Measurements from ENCODE around the gene ADAM11. TPM values are rescaled to one million over a fixed set of nuclear protein-coding genes. Genes with fewer than 3 reads are reported as not detected.

ADAM11 gene
- total and polyA plus RNA-seq, 2 donors from 2014 or later = 0.24 to 0.28 TPM

- no peaks in the 10 kb centered on the region for H3K9me3 ChIP-seq (ENCODE audit: control insufficient read depth in 2 of 3, insufficient read depth in 1 of 3, low read length in 3 of 3)
- H3K9ac ChIP-seq (ENCODE audit: low read length in 3 of 3) = no peak overlapping the region
- intact Hi-C loops (cut with DNase I) = no loop called here
- no peak overlapping the region for H3K4me3 ChIP-seq (ENCODE audit: low read length in 3 of 3)
- peak in 1 of 5 donors; percentile 41 for DNase-seq
- FAIRE-seq = no peak
- H3K27me3 ChIP-seq (ENCODE audit: control insufficient read depth, insufficient read depth, low read length) = no peaks in the 10 kb centered on the region
- H3K27ac ChIP-seq (ENCODE audit: low read depth in 2 of 2, low read length in 2 of 2) = peak overlapping the region in 1 of 2 donors; percentile 11
- no peaks in the 10 kb centered on the region for H3K36me3 ChIP-seq (ENCODE audit: control insufficient read depth in 2 of 3, insufficient read depth in 3 of 3, low read length in 3 of 3)
- H3K4me1 ChIP-seq (ENCODE audit: control insufficient read depth in 2 of 3, insufficient read depth in 2 of 3, low read depth in 1 of 3, low read length in 3 of 3) = peaks cover 0 to 8% (median 0%) of the 10 kb centered on the region in 3 donors
- TF ChIP-seq, protein P1, sequence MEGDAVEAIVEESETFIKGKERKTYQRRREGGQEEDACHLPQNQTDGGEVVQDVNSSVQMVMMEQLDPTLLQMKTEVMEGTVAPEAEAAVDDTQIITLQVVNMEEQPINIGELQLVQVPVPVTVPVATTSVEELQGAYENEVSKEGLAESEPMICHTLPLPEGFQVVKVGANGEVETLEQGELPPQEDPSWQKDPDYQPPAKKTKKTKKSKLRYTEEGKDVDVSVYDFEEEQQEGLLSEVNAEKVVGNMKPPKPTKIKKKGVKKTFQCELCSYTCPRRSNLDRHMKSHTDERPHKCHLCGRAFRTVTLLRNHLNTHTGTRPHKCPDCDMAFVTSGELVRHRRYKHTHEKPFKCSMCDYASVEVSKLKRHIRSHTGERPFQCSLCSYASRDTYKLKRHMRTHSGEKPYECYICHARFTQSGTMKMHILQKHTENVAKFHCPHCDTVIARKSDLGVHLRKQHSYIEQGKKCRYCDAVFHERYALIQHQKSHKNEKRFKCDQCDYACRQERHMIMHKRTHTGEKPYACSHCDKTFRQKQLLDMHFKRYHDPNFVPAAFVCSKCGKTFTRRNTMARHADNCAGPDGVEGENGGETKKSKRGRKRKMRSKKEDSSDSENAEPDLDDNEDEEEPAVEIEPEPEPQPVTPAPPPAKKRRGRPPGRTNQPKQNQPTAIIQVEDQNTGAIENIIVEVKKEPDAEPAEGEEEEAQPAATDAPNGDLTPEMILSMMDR (IDR thresholded peaks at IDR 0.05; ENCODE audit: borderline replicate concordance, extremely low read depth, insufficient read depth) = no peak
These were observed 23.6 kb downstream of the ADAM11 start for GRCh38 chr17:44782326-44782850.

DNA sequence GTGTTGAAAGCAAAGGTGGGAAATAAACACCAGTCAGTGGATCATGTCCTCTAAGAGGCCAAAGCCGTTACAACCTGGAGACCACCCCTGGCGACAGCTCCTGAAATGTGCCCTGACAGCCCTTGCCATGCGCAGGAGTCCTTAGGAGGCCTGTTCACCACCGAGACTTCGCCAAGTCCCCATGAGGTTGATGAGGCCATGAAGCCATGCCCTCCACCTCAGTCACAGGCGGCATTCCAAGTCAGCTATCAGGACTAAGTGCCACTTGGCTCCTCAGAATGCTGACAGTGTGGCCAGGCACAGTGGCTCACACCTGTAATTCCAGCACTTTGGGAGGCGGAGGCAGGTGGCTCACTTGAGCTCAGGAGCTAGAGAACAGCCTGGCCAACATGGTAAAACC, 27.1 kb downstream of the ADAM11 start:
- FAIRE-seq (no peak), DNase-seq (peak in 1 of 5 donors; percentile 33)
- H3K9ac ChIP-seq (ENCODE audit: low read length in 3 of 3) = no peak overlapping the region
- no peaks in the 10 kb centered on the region for H3K27me3 ChIP-seq (ENCODE audit: control insufficient read depth, insufficient read depth, low read length)
- no peaks in the 10 kb centered on the region for H3K36me3 ChIP-seq (ENCODE audit: control insufficient read depth in 2 of 3, insufficient read depth in 3 of 3, low read length in 3 of 3)
- no peak overlapping the region for H3K4me3 ChIP-seq (ENCODE audit: low read length in 3 of 3)
- intact Hi-C loops (cut with DNase I) = no loop called here
- no peaks in the 10 kb centered on the region for H3K9me3 ChIP-seq (ENCODE audit: control insufficient read depth in 2 of 3, insufficient read depth in 1 of 3, low read length in 3 of 3)
- TF ChIP-seq, protein P1 (IDR thresholded peaks at IDR 0.05; ENCODE audit: borderline replicate concordance, extremely low read depth, insufficient read depth) = no peak
- H3K4me1 ChIP-seq (ENCODE audit: control insufficient read depth in 2 of 3, insufficient read depth in 2 of 3, low read depth in 1 of 3, low read length in 3 of 3) = no peaks in the 10 kb centered on the region
- no peak overlapping the region for H3K27ac ChIP-seq (ENCODE audit: low read depth in 2 of 2, low read length in 2 of 2)

DNA sequence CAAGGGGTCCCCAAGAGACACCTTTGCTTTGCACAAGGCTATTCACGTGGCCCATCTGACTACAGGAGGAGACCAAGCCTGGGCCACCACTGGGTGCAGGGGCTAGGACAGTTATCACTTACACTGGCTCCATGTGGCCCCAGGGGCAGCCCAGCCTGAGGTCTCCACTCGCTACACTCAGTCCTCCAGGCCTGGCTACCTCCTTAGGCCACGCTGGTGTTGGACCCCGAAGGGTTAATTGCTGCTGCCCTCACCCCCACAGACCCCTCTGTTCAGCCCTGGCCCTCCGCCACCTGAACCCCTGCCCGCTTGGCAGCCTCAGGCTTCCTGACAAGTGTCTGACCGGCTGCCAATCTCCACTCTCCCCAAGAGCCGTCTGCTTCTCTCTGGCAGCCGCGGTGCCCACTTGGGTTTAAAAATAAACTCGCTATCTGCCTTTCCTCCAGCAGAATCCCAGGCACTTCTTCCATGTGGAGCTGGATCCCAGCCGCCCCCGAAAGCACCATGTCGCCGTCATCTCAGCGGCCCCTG, 27.8 kb downstream of the ADAM11 start:
- DNase-seq (peak in 1 of 5 donors; percentile 65), FAIRE-seq (no peak)
- H3K4me1 ChIP-seq (ENCODE audit: control insufficient read depth in 2 of 3, insufficient read depth in 2 of 3, low read depth in 1 of 3, low read length in 3 of 3) = no peaks in the 10 kb centered on the region
- TF ChIP-seq, protein P1 (IDR thresholded peaks at IDR 0.05; ENCODE audit: borderline replicate concordance, extremely low read depth, insufficient read depth) = no peak
- H3K9ac ChIP-seq (ENCODE audit: low read length in 3 of 3) = no peak overlapping the region
- H3K36me3 ChIP-seq (ENCODE audit: control insufficient read depth in 2 of 3, insufficient read depth in 3 of 3, low read length in 3 of 3) = no peaks in the 10 kb centered on the region
- no peak overlapping the region for H3K4me3 ChIP-seq (ENCODE audit: low read length in 3 of 3)
- H3K27me3 ChIP-seq (ENCODE audit: control insufficient read depth, insufficient read depth, low read length) = no peaks in the 10 kb centered on the region
- H3K27ac ChIP-seq (ENCODE audit: low read depth in 2 of 2, low read length in 2 of 2) = no peak overlapping the region
- no peaks in the 10 kb centered on the region for H3K9me3 ChIP-seq (ENCODE audit: control insufficient read depth in 2 of 3, insufficient read depth in 1 of 3, low read length in 3 of 3)
- intact Hi-C loops (cut with DNase I) = no loop called here

Data from kidney (tissue), 14 donors.